K562 (cell line): ENCODE results near the gene SPINT1. TPM values are rescaled to one million over a fixed set of nuclear protein-coding genes. Genes with fewer than 3 reads are reported as not detected.

ENCODE experiments used
- ATAC-seq: fragments of 200-7000 bp; cut with Tn5 transposase; 3 replicates; pipeline ENCODE4 v1.9.1; 2020; ENCODE audit warnings: moderate library complexity
- BruUV-seq: library from RNA; stranded (reverse); fragments of 400-500 nt; replicated peaks from 2 replicates; lab custom pipeline; 2021; lab: Mats Ljungman, UMichigan
- CTCF ChIA-PET: fragments of 300-600 bp; formaldehyde crosslinking; extraction: SDS; loops from one replicate; lab custom pipeline; 2021; ENCODE audit warnings: low intra/inter-chr PET ratio; lab: Yijun Ruan, JAX
- POLR2A ChIA-PET: fragments of 300-600, 350-650 bp; sonication (Branson Sonifier 250); formaldehyde crosslinking; extraction: SDS; loops from one replicate; lab custom pipeline; 2021; ENCODE audit warnings: antibody characterized with exemption, inconsistent platforms; lab: Yijun Ruan, JAX
- DNase-seq, 4 experiments: peaks; one replicate each; pipeline versions ENCODE4 v3.0.0 to v3.0.0-alpha.2; 2011 to 2018; ENCODE audit warnings: low spot score in 3 of 4, mixed read lengths in 3 of 4; ENCODE audit errors: extremely low read depth in 1 of 4
- FAIRE-seq: peaks from 2 replicates; lab custom pipeline; 2011; peaks lifted over from hg19 to GRCh38; lab: Jason Lieb, UNC
- H2AFZ ChIP-seq: 2 replicates; pipeline ENCODE4 v1.6.0; 2011; ENCODE audit warnings: low read depth, low read length, control low read depth, inconsistent platforms
- H3K27ac ChIP-seq: fragments of 200-600 bp; 3 replicates; pipeline ENCODE4 v1.8.0; 2011; ENCODE audit warnings: low read depth, mild to moderate bottlenecking, control low read depth, inconsistent platforms, low read length, moderate library complexity, mixed read lengths; ENCODE audit errors: extremely low read depth
- H3K27me3 ChIP-seq, 2 experiments: fragments of 300-600 bp in 1 of 2; 2 replicates in 1 of 2; 3 replicates in 1 of 2; pipeline versions ENCODE4 v1.6.0 to v1.8.0; 2011; ENCODE audit warnings: inconsistent platforms in 2 of 2, low read length in 2 of 2, mild to moderate bottlenecking in 1 of 2, mixed read lengths in 1 of 2, moderate library complexity in 1 of 2; ENCODE audit not compliant: control insufficient read depth in 2 of 2, insufficient read depth in 2 of 2
- H3K36me3 ChIP-seq: fragments of 300-600 bp; 3 replicates; pipeline ENCODE4 v1.8.0; 2011; ENCODE audit warnings: mild to moderate bottlenecking, low read length, inconsistent platforms; ENCODE audit not compliant: control insufficient read depth, insufficient read depth
- H3K4me1 ChIP-seq, 2 experiments: fragments of 200-600 bp in 1 of 2; replicated peaks in 1 of 2; 2 replicates in 1 of 2; 3 replicates in 1 of 2; pipeline versions ENCODE4 v1.5.1 to v1.8.0; 2011; ENCODE audit warnings: inconsistent platforms in 2 of 2, low read length in 2 of 2, mild to moderate bottlenecking in 1 of 2, mixed read lengths in 1 of 2, moderate library complexity in 1 of 2; ENCODE audit not compliant: control insufficient read depth in 2 of 2, insufficient read depth in 2 of 2
- H3K4me2 ChIP-seq: 2 replicates; pipeline ENCODE4 v1.6.1; 2011; ENCODE audit warnings: low read length, control low read depth, inconsistent platforms, mixed read lengths; ENCODE audit not compliant: insufficient read depth
- H3K4me3 ChIP-seq: fragments of 200-600 bp; sonication (generic), shearing (Covaris generic); 2 replicates; pipeline ENCODE4 v1.5.1; 2016; ENCODE audit warnings: control low read depth, inconsistent platforms
- H3K79me2 ChIP-seq: fragments of 200-600 bp; 3 replicates; pipeline ENCODE4 v1.8.0; 2011; ENCODE audit warnings: low read length, inconsistent platforms; ENCODE audit not compliant: control insufficient read depth, insufficient read depth
- H3K9ac ChIP-seq, 2 experiments: 2 replicates each; pipeline versions ENCODE4 v1.6.0 to v1.6.1; 2011; ENCODE audit warnings: low read depth in 2 of 2, low read length in 2 of 2, control low read depth in 1 of 2, inconsistent platforms in 1 of 2, mild to moderate bottlenecking in 1 of 2, mixed read lengths in 1 of 2; ENCODE audit not compliant: insufficient read depth in 1 of 2
- H3K9me1 ChIP-seq: one replicate; pipeline ENCODE4 v1.6.0; 2011; ENCODE audit warnings: inconsistent platforms, mild to moderate bottlenecking, low read length, moderate library complexity; ENCODE audit not compliant: control insufficient read depth, insufficient read depth
- H3K9me3 ChIP-seq: replicated peaks from 2 replicates; pipeline ENCODE4 v1.5.1; 2011; ENCODE audit warnings: low read depth, low read length, inconsistent platforms; ENCODE audit not compliant: control insufficient read depth, insufficient read depth
- H4K20me1 ChIP-seq: replicated peaks from 2 replicates; pipeline ENCODE4 v1.6.1; 2011; ENCODE audit warnings: low read length, inconsistent platforms, mixed read lengths; ENCODE audit not compliant: control insufficient read depth, insufficient read depth
- BRD9 ChIP-seq: fragments of 450-650 bp; IDR thresholded peaks from 2 replicates; pipeline ENCODE4 v1.6.1; 2018; ENCODE audit warnings: low read depth; ENCODE audit not compliant: partially characterized antibody
- CSDE1 ChIP-seq, 2 experiments: fragments of 450-650 bp; IDR thresholded peaks; 2 replicates each; pipeline ENCODE4 v1.6.1; 2016; ENCODE audit warnings: mild to moderate bottlenecking in 1 of 2
- ESRRB ChIP-seq: fragments of 250-450 bp; sonication (Bioruptor Pico); IDR thresholded peaks from 2 replicates; pipeline ENCODE4 v1.5.0; 2020; ENCODE audit warnings: mild to moderate bottlenecking, moderate library complexity, borderline replicate concordance
- FOXJ2 ChIP-seq: fragments of 200-800 bp; sonication (Bioruptor generic); IDR thresholded peaks from 2 replicates; pipeline ENCODE4 v1.6.1; 2016; ENCODE audit warnings: missing genetic modification characterization, missing compliant biosample characterization
- FOXP1 ChIP-seq: sonication (generic); formaldehyde crosslinking; IDR thresholded peaks from 2 replicates; pipeline ENCODE4 v1.8.0; 2022; ENCODE audit warnings: mild to moderate bottlenecking, missing genetic modification reagents
- HDAC6 ChIP-seq: IDR thresholded peaks from 2 replicates; pipeline ENCODE4 v1.6.1; 2012; ENCODE audit warnings: low read depth, mild to moderate bottlenecking, control low read depth, inconsistent platforms, low read length, moderate library complexity
- JUNB ChIP-seq: fragments of 450-650 bp; formaldehyde crosslinking; conservative IDR thresholded peaks from 2 replicates; pipeline ENCODE4 v1.4.0; 2020; ENCODE audit warnings: mild to moderate bottlenecking
- KDM4B ChIP-seq, 2 experiments: fragments of 450-650 bp in 1 of 2; sonication (generic) in 1 of 2; IDR thresholded peaks; 2 replicates each; pipeline ENCODE4 v1.6.1; 2016 to 2017; ENCODE audit warnings: borderline replicate concordance in 2 of 2, antibody characterized with exemption in 1 of 2, low read depth in 1 of 2, mild to moderate bottlenecking in 1 of 2
- OTX1 ChIP-seq: fragments of 450-650 bp; formaldehyde crosslinking; IDR thresholded peaks from 2 replicates; pipeline ENCODE4 v1.4.0; 2022; ENCODE audit warnings: mild to moderate bottlenecking
- POU5F1 ChIP-seq: fragments of 150-350 bp; IDR thresholded peaks from 2 replicates; pipeline ENCODE4 v1.6.1; 2014; ENCODE audit warnings: borderline replicate concordance, low read length, low read depth, mild to moderate bottlenecking; ENCODE audit not compliant: partially characterized antibody
- PRMT5 ChIP-seq: sonication (generic); formaldehyde crosslinking; IDR thresholded peaks from 2 replicates; pipeline ENCODE4 v1.5.0; 2020; ENCODE audit warnings: missing genetic modification reagents
- ZNF561 ChIP-seq: fragments of 450-650 bp; formaldehyde crosslinking; conservative IDR thresholded peaks from 2 replicates; pipeline ENCODE4 v1.4.0; 2020; ENCODE audit warnings: mild to moderate bottlenecking, moderate library complexity
- WGBS: fragments of 100-300 bp; shearing (Covaris generic); methylation state at CpG from one replicate; pipeline ENCODE4 v1.1.6; 2016; ENCODE audit warnings: low coverage, mixed read lengths; ENCODE audit not compliant: insufficient coverage; ENCODE audit errors: missing lambda C conversion rate; 5-methylcytosine and 5-hydroxymethylcytosine counted together
- in situ Hi-C: fragments of 300-500 bp; cut with MboI; formaldehyde crosslinking; loops from 4 replicates; pipeline ENCODE4 v1.15.0; 2018; ENCODE audit warnings: inconsistent platforms, mixed read lengths
- intact Hi-C: fragments of 100-400 bp; cut with micrococcal nuclease; formaldehyde crosslinking; loops from 2 replicates; pipeline ENCODE4 v1.14.2; 2022
- polyA plus RNA-seq, 8 experiments: library from polyadenylated mRNA; depleted of rRNA in 4 of 8; stranded (reverse) in 5 of 8; unstranded in 3 of 8; fragments of >200 nt; fragmentation: Nextera tagmentation in 2 of 8; fragmentation: Illumina TruSeq in 1 of 8; extraction: Ambion mirVana in 2 of 8; extraction: Trizol in 1 of 8; gene quantifications; 2 replicates each; pipeline versions ENCODE4 v1.2.1 to v1.2.3, GENCODE V29; 2011 to 2014; ENCODE audit warnings: inconsistent platforms in 1 of 8, missing spikeins in 1 of 8
- total RNA-seq, 7 experiments: library from RNA; depleted of rRNA in 6 of 7; stranded (reverse); fragments of >200 nt in 6 of 7; fragmentation: Illumina TruSeq in 2 of 7; extraction: Trizol in 2 of 7; gene quantifications; 2 replicates each; pipeline versions ENCODE4 v1.2.1 to v1.2.3, GENCODE V29; 2011 to 2021; ENCODE audit warnings: low replicate concordance in 1 of 7
- TF ChIP-seq, protein P1 (sequence below), 2 experiments: fragments of 450-650 bp in 1 of 2; sonication (generic) in 1 of 2; formaldehyde crosslinking; conservative IDR thresholded peaks; 2 replicates each; pipeline versions ENCODE4 v1.4.0 to v1.8.1; 2020 to 2022; ENCODE audit warnings: mild to moderate bottlenecking in 1 of 2, missing genetic modification reagents in 1 of 2
- TF ChIP-seq, protein P2 (sequence below): fragments of 200-800 bp; sonication (Bioruptor generic); IDR thresholded peaks from 2 replicates; pipeline ENCODE4 v1.6.1; 2016; ENCODE audit warnings: missing genetic modification characterization, missing compliant biosample characterization
- TF ChIP-seq, protein P3 (sequence below): sonication (generic); formaldehyde crosslinking; IDR thresholded peaks from 2 replicates; pipeline ENCODE4 v1.8.1; 2022; ENCODE audit warnings: missing genetic modification reagents

The SPINT1 gene
- total and polyA plus RNA-seq, 9 of the 15 experiments (the other 6 are each of a cell fraction or from before 2014, with no cell fraction given) = 0.78 to 4.5 (median 1.5) TPM

DNA sequence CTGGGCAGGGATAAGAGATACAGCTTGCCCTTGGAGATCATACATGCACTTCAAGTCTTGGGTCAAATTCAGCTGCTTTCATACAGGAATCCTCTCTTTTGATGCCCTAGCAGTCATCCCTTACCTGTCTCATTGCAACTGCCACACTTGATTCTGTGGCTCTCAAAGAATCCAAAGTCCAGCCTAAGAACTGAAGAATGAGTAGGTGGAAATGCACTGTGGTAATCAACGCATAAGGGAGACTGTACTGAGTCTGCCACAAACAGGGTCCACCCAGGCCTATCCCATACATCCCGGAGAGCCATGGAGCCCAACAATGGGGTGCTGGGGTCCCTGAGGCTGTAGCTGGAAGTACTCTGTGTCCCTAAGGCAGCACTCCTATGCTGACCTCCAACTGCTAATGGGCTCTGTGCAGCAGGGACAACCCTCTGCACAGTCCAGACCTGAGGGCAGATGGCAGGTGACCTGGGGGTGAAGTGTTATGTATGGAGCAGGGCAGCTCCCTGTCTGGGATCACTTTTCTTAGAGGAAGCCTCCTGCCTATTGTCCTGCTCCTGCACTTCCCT lies 48.7 kb downstream of the SPINT1 start:
- no peaks in the 10 kb centered on the region for H3K9me3 ChIP-seq
- H3K4me3 ChIP-seq = no peak overlapping the region
- intact Hi-C loops = loop anchor here (1.0 to 10.0 kb wide), 4 partner anchors 107 to 298 kb away; partner anchors contain the start of gene KNL1
- POLR2A ChIA-PET = interaction anchor here (0.6 to 1.4 kb wide), 7 partner anchors 19 to 537 kb away, joined by 3 to 6 read pairs (median 3); partner anchors contain the start of gene RHOV
- no peaks in the 10 kb centered on the region for H4K20me1 ChIP-seq
- H3K4me2 ChIP-seq = no peak overlapping the region; the same call in 1 of the 2 replicates
- 4% methylated on average over 2 of the region's 2 CpGs for WGBS
- no peak for DNase-seq
- H3K79me2 ChIP-seq = peaks cover 17% of the 10 kb centered on the region
- peaks cover 16% of the 10 kb centered on the region; the same call in 2 of the 3 replicates for H3K36me3 ChIP-seq
- peak overlapping the region; percentile 21; the same call in 1 of the 2 replicates for H2AFZ ChIP-seq
- TF ChIP-seq FOXP1 (no peak), OTX1 (CRISPR knock-in tag) (no peak), PRMT5 (no peak), KDM4B (IDR thresholded peaks at IDR 0.05; ENCODE audit: borderline replicate concordance in 2 of 2, low read depth in 1 of 2) (no peak), ESRRB (CRISPR knock-in tag) (no peak), ZNF561 (CRISPR knock-in tag) (no peak), POU5F1 (no peak), BRD9 (no peak), FOXJ2 (tag) (no peak), JUNB (CRISPR knock-in tag) (no peak), CSDE1 (IDR thresholded peaks at IDR 0.05) (no peak), HDAC6 (no peak)
- TF ChIP-seq, protein P1, sequence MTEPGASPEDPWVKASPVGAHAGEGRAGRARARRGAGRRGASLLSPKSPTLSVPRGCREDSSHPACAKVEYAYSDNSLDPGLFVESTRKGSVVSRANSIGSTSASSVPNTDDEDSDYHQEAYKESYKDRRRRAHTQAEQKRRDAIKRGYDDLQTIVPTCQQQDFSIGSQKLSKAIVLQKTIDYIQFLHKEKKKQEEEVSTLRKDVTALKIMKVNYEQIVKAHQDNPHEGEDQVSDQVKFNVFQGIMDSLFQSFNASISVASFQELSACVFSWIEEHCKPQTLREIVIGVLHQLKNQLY (CRISPR knock-in tag; conservative IDR thresholded peaks at IDR 0.05) = no peak
- TF ChIP-seq, protein P2, sequence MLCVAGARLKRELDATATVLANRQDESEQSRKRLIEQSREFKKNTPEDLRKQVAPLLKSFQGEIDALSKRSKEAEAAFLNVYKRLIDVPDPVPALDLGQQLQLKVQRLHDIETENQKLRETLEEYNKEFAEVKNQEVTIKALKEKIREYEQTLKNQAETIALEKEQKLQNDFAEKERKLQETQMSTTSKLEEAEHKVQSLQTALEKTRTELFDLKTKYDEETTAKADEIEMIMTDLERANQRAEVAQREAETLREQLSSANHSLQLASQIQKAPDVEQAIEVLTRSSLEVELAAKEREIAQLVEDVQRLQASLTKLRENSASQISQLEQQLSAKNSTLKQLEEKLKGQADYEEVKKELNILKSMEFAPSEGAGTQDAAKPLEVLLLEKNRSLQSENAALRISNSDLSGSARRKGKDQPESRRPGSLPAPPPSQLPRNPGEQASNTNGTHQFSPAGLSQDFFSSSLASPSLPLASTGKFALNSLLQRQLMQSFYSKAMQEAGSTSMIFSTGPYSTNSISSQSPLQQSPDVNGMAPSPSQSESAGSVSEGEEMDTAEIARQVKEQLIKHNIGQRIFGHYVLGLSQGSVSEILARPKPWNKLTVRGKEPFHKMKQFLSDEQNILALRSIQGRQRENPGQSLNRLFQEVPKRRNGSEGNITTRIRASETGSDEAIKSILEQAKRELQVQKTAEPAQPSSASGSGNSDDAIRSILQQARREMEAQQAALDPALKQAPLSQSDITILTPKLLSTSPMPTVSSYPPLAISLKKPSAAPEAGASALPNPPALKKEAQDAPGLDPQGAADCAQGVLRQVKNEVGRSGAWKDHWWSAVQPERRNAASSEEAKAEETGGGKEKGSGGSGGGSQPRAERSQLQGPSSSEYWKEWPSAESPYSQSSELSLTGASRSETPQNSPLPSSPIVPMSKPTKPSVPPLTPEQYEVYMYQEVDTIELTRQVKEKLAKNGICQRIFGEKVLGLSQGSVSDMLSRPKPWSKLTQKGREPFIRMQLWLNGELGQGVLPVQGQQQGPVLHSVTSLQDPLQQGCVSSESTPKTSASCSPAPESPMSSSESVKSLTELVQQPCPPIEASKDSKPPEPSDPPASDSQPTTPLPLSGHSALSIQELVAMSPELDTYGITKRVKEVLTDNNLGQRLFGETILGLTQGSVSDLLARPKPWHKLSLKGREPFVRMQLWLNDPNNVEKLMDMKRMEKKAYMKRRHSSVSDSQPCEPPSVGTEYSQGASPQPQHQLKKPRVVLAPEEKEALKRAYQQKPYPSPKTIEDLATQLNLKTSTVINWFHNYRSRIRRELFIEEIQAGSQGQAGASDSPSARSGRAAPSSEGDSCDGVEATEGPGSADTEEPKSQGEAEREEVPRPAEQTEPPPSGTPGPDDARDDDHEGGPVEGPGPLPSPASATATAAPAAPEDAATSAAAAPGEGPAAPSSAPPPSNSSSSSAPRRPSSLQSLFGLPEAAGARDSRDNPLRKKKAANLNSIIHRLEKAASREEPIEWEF = no peak
- TF ChIP-seq, protein P3, sequence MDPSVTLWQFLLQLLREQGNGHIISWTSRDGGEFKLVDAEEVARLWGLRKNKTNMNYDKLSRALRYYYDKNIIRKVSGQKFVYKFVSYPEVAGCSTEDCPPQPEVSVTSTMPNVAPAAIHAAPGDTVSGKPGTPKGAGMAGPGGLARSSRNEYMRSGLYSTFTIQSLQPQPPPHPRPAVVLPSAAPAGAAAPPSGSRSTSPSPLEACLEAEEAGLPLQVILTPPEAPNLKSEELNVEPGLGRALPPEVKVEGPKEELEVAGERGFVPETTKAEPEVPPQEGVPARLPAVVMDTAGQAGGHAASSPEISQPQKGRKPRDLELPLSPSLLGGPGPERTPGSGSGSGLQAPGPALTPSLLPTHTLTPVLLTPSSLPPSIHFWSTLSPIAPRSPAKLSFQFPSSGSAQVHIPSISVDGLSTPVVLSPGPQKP (CRISPR knock-in tag) = no peak
- TF ChIP-seq, all 486 proteins: peak for 0
- BruUV-seq = no TSS peak
- no peak for ATAC-seq
- Histone ChIP-seq H3K9me1 (no peaks in the 10 kb centered on the region), H3K4me1 (peaks cover 8 to 16% of the 10 kb centered on the region in 2 experiments; a peak in 4 of 5 replicates), H3K27me3 (no peaks in the 10 kb centered on the region), H3K9ac (no peak overlapping the region), H3K27ac (no peak overlapping the region)
- CTCF ChIA-PET = interaction anchor here (1.1 to 6.7 kb wide), 3 partner anchors 35 to 110 kb away, joined by 6 to 75 read pairs (median 66); no protein-coding TSS in a partner anchor
- in situ Hi-C loops = loop anchor here (5.0 to 10.0 kb wide), 2 partner anchors 35 to 218 kb away; no protein-coding TSS in a partner anchor
- no peak for FAIRE-seq
